ENCODE measurements around the gene DDR2.
"Not testable (repeated sequence)": the region's sequence is repeated elsewhere in the genome, so short reads cannot be mapped to it uniquely, and the experiment has no call there.

The DDR2 gene

GRCh38 chr1:162632217-162632666 is at the start of gene DDR2:
DDR2 (plus strand) TSS chr1:162632464; CDS start chr1:162719064, 86,600 bp downstream.
- in situ Hi-C loops (cut with HindIII; ENCODE audit: low sequenced_read_pairs) = no loop called here

GRCh38 chr1:162582901-162583300 is 49.4 kb upstream of the DDR2 start:
- in situ Hi-C loops (cut with HindIII; ENCODE audit: low sequenced_read_pairs) = not testable (repeated sequence)

- in situ Hi-C loops (cut with HindIII; ENCODE audit: low sequenced_read_pairs) = not testable (repeated sequence)
Observed at GRCh38 chr1:162585101-162585500, 47.2 kb upstream of the DDR2 start.

GRCh38 chr1:162587347-162587746 is 44.9 kb upstream of the DDR2 start:
- in situ Hi-C loops (cut with HindIII; ENCODE audit: low sequenced_read_pairs) = no loop called here

- in situ Hi-C loops (cut with HindIII; ENCODE audit: low sequenced_read_pairs) = no loop called here
Observed at GRCh38 chr1:162587761-162588260, 44.5 kb upstream of the DDR2 start.

- in situ Hi-C loops (cut with HindIII; ENCODE audit: low sequenced_read_pairs) = no loop called here
Observed at GRCh38 chr1:162590101-162590500, 42.2 kb upstream of the DDR2 start.

- in situ Hi-C loops (cut with HindIII; ENCODE audit: low sequenced_read_pairs) = no loop called here
Observed at GRCh38 chr1:162590686-162591085, 41.6 kb upstream of the DDR2 start.

GRCh38 chr1:162596514-162597170 is 35.6 kb upstream of the DDR2 start:
- in situ Hi-C loops (cut with HindIII; ENCODE audit: low sequenced_read_pairs) = no loop called here

GRCh38 chr1:162599451-162599850 is 32.8 kb upstream of the DDR2 start:
- in situ Hi-C loops (cut with HindIII; ENCODE audit: low sequenced_read_pairs) = no loop called here

GRCh38 chr1:162603117-162603516 is 29.1 kb upstream of the DDR2 start:
- in situ Hi-C loops (cut with HindIII; ENCODE audit: low sequenced_read_pairs) = not testable (repeated sequence)

- in situ Hi-C loops (cut with HindIII; ENCODE audit: low sequenced_read_pairs) = no loop called here
Observed at GRCh38 chr1:162605225-162605927, 26.9 kb upstream of the DDR2 start.

- in situ Hi-C loops (cut with HindIII; ENCODE audit: low sequenced_read_pairs) = no loop called here
Observed at GRCh38 chr1:162609306-162609705, 23.0 kb upstream of the DDR2 start.

- in situ Hi-C loops (cut with HindIII; ENCODE audit: low sequenced_read_pairs) = no loop called here
Observed at GRCh38 chr1:162612606-162613400, 19.5 kb upstream of the DDR2 start.

GRCh38 chr1:162616848-162617247 is 15.4 kb upstream of the DDR2 start:
- in situ Hi-C loops (cut with HindIII; ENCODE audit: low sequenced_read_pairs) = no loop called here

- in situ Hi-C loops (cut with HindIII; ENCODE audit: low sequenced_read_pairs) = no loop called here
Observed at GRCh38 chr1:162617513-162617912, 14.8 kb upstream of the DDR2 start.

GRCh38 chr1:162619076-162619475 is 13.2 kb upstream of the DDR2 start:
- in situ Hi-C loops (cut with HindIII; ENCODE audit: low sequenced_read_pairs) = no loop called here

GRCh38 chr1:162621256-162621655 is 11.0 kb upstream of the DDR2 start:
- in situ Hi-C loops (cut with HindIII; ENCODE audit: low sequenced_read_pairs) = no loop called here

GRCh38 chr1:162625679-162626078 is 6.6 kb upstream of the DDR2 start:
- in situ Hi-C loops (cut with HindIII; ENCODE audit: low sequenced_read_pairs) = no loop called here

- in situ Hi-C loops (cut with HindIII; ENCODE audit: low sequenced_read_pairs) = no loop called here
Observed at GRCh38 chr1:162626094-162626493, 6.2 kb upstream of the DDR2 start.

GRCh38 chr1:162626761-162627160 is 5.5 kb upstream of the DDR2 start:
- in situ Hi-C loops (cut with HindIII; ENCODE audit: low sequenced_read_pairs) = no loop called here

GRCh38 chr1:162627662-162628296 is 4.5 kb upstream of the DDR2 start:
- in situ Hi-C loops (cut with HindIII; ENCODE audit: low sequenced_read_pairs) = no loop called here
